ENCODE results near the gene CT45A7. TPM values are rescaled to one million over a fixed set of nuclear protein-coding genes. Genes with fewer than 3 reads are reported as not detected.

The CT45A7 gene, protein sequence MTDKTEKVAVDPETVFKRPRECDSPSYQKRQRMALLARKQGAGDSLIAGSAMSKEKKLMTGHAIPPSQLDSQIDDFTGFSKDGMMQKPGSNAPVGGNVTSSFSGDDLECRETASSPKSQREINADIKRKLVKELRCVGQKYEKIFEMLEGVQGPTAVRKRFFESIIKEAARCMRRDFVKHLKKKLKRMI
- total RNA-seq = not detected in 2 replicates

DNA sequence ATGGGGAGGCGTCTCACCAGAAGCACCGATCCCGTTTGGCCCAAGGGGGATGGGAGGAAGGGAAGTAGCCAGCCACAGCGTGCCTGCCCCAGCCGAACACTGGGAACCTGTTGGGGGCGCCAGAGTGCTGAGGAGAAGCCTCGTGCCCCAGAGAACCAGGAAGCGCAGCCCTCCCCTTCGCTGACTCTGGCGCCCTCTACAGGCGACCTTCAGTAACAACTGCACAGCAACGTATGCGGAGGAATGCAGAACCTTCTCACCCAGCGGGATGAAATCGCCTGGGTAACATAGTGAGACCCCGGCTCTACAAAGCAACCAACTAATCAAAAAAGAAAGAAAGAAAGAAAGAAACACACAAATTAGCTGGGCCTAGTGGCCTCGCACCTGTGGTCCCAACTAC lies at the start of gene CT45A7:
TSS of gene CT45A7 (minus strand) at position 101 of the 400 bp plus-strand sequence. CDS start 3,747 bp downstream, outside the sequence.

DNA sequence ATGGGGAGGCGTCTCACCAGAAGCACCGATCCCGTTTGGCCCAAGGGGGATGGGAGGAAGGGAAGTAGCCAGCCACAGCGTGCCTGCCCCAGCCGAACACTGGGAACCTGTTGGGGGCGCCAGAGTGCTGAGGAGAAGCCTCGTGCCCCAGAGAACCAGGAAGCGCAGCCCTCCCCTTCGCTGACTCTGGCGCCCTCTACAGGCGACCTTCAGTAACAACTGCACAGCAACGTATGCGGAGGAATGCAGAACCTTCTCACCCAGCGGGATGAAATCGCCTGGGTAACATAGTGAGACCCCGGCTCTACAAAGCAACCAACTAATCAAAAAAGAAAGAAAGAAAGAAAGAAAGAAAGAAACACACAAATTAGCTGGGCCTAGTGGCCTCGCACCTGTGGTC lies 34.6 kb upstream of the CT45A7 start, which contains the start of gene CT45A9:
TSS of gene CT45A9 (minus strand) at position 101 of the 400 bp plus-strand sequence. CDS start 3,751 bp downstream, outside the sequence.

DNA sequence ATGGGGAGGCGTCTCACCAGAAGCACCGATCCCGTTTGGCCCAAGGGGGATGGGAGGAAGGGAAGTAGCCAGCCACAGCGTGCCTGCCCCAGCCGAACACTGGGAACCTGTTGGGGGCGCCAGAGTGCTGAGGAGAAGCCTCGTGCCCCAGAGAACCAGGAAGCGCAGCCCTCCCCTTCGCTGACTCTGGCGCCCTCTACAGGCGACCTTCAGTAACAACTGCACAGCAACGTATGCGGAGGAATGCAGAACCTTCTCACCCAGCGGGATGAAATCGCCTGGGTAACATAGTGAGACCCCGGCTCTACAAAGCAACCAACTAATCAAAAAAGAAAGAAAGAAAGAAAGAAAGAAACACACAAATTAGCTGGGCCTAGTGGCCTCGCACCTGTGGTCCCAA lies 17.4 kb upstream of the CT45A7 start, which contains the start of gene CT45A8:
TSS of gene CT45A8 (minus strand) at position 101 of the 400 bp plus-strand sequence. CDS start 3,755 bp downstream, outside the sequence.

DNA sequence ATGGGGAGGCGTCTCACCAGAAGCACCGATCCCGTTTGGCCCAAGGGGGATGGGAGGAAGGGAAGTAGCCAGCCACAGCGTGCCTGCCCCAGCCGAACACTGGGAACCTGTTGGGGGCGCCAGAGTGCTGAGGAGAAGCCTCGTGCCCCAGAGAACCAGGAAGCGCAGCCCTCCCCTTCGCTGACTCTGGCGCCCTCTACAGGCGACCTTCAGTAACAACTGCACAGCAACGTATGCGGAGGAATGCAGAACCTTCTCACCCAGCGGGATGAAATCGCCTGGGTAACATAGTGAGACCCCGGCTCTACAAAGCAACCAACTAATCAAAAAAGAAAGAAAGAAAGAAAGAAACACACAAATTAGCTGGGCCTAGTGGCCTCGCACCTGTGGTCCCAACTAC lies 17.2 kb downstream of the CT45A7 start, which contains the start of gene CT45A2:
TSS of gene CT45A2 (minus strand) at position 101 of the 400 bp plus-strand sequence. CDS start 3,747 bp downstream, outside the sequence.

DNA sequence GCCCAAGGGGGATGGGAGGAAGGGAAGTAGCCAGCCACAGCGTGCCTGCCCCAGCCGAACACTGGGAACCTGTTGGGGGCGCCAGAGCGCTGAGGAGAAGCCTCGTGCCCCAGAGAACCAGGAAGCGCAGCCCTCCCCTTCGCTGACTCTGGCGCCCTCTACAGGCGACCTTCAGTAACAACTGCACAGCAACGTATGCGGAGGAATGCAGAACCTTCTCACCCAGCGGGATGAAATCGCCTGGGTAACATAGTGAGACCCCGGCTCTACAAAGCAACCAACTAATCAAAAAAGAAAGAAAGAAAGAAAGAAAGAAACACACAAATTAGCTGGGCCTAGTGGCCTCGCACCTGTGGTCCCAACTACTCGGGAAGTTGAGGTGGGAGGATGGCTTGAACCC lies 34.4 kb downstream of the CT45A7 start, which contains the start of gene CT45A6:
TSS of gene CT45A6 (minus strand) at position 101 of the 400 bp plus-strand sequence. CDS start 3,794 bp downstream, outside the sequence.

DNA sequence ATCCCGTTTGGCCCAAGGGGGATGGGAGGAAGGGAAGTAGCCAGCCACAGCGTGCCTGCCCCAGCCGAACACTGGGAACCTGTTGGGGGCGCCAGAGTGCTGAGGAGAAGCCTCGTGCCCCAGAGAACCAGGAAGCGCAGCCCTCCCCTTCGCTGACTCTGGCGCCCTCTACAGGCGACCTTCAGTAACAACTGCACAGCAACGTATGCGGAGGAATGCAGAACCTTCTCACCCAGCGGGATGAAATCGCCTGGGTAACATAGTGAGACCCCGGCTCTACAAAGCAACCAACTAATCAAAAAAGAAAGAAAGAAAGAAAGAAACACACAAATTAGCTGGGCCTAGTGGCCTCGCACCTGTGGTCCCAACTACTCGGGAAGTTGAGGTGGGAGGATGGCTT lies 51.7 kb downstream of the CT45A7 start, which contains the start of gene CT45A5:
TSS of gene CT45A5 (minus strand) at position 101 of the 400 bp plus-strand sequence. CDS start 3,774 bp downstream, outside the sequence.

Other genes starting within 250 kb of the CT45A7 start
- not detected in 2 replicates for gene CT45A1, start 123.6 kb downstream of the CT45A7 start, total RNA-seq
- not detected in 2 replicates for gene CT45A3, start 69.1 kb downstream of the CT45A7 start, total RNA-seq
- gene CT45A5, start 51.8 kb downstream of the CT45A7 start, total RNA-seq = not detected in 2 replicates
- gene CT45A6, start 34.5 kb downstream of the CT45A7 start, total RNA-seq = not detected in 2 replicates
- not detected in 2 replicates for gene CT45A2, start 17.3 kb downstream of the CT45A7 start, total RNA-seq
- not detected in 2 replicates for gene CT45A8, start 17.3 kb upstream of the CT45A7 start, total RNA-seq
- gene CT45A9, start 34.5 kb upstream of the CT45A7 start, total RNA-seq = not detected in 2 replicates
- not detected in 2 replicates for gene CT45A10, start 56.2 kb upstream of the CT45A7 start, total RNA-seq
- not detected in 2 replicates for gene SAGE1, start 56.4 kb upstream of the CT45A7 start, total RNA-seq
- gene MMGT1, start 136.7 kb upstream of the CT45A7 start, total RNA-seq = 21.3 and 23.7 TPM in 2 replicates
- gene SLC9A6, start 148.2 kb upstream of the CT45A7 start, total RNA-seq = 21.9 and 24.3 TPM in 2 replicates